HS-27A (cell line): ENCODE data around the gene PPT2.
"Not testable (repeated sequence)": the region's sequence is repeated elsewhere in the genome, so short reads cannot be mapped to it uniquely, and the experiment has no call there.

Experiments used
- DNase-seq: peaks from one replicate; pipeline ENCODE4 v3.0.0-alpha.2; 2012; ENCODE audit warnings: low read depth, missing footprints

The PPT2 gene

DNA sequence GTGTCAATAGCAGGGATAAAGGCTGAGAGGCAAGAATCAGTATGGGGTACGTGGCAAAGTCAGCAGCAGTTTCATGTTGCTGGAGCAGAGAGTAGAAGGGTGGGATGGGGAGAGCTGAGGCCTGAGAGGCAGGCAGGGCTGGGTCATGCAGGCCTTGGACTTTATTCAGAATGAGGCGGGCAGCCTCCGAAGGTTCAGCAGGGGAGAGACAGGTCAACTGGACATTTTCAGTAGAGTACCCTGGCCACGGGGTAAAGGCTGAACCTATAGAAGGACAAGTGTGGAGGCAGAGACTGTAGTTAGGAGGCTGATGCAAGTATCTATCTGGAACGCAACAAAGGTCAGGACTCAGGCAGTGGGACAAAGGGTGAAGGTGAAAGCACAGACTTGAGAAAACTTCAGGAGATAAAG is 56.3 kb downstream of the PPT2 start:
- DNase-seq = no peak

DNA sequence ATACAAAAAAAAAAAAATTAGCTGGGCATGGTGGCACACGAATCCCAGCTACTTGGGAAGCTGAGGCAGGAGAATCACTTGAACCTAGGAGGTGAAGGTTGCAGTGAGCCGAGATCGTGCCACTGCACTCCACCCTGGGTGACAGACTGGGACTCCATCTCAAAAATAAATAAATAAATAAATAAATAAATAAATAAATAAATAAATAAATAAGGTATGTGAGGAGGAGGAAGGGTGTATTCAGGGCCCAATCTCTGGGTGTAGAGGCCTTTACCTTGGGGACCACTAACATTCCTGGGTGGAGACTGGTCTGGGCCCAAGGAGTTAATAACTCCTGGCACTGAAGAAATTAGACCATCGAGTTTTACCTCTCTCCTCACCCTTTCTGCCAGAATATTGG is 57.5 kb downstream of the PPT2 start:
- not testable (repeated sequence) for DNase-seq

DNA sequence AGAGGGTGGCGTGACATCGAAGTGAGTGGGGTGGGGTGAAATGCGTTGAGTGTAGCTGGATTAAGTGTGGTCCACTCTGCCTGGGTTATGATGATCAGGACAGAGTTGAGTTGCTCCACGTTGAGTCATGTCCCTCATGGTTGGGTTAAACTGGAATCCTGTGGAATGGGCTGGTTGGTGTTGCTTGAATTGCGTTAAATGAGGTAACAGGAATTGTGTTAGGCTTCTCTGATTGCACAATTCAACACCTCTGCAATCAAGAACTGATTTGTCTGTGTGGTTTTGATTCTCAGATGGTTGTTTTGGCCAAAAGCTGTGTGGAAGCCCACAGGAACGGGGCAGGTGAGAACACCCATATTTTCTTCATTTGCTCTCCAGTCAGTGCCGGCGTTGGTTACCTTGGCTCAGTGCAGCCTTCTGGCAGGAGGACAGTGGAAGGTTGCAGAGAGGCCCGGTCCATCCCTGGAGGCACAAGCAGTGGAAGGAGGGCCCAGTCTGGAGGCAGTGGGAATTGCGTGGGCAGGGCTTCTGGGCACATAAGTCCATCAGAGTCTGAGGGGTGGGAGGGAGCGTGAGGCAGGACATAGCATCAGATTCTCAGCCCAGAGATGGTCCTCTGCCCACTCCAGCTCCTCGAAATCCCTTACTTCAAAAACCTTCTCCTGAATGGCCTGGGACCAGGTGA is 58.3 kb downstream of the PPT2 start:
- DNase-seq = no peak
